HG03025 (cell line): ENCODE measurements around the gene COX6B2.
A peak's percentile ranks its signal among the peaks of the same experiment; 100 is the strongest.
"Not testable (repeated sequence)": the region's sequence is repeated elsewhere in the genome, so short reads cannot be mapped to it uniquely, and the experiment has no call there.

Source experiments
- ATAC-seq: cut with Tn5 transposase; IDR thresholded peaks from one replicate; pipeline ENCODE4 v1.9.1; 2021; ENCODE audit warnings: mild to moderate bottlenecking, moderate library complexity; ENCODE audit not compliant: unreplicated experiment, low FRiP score

Gene COX6B2

DNA sequence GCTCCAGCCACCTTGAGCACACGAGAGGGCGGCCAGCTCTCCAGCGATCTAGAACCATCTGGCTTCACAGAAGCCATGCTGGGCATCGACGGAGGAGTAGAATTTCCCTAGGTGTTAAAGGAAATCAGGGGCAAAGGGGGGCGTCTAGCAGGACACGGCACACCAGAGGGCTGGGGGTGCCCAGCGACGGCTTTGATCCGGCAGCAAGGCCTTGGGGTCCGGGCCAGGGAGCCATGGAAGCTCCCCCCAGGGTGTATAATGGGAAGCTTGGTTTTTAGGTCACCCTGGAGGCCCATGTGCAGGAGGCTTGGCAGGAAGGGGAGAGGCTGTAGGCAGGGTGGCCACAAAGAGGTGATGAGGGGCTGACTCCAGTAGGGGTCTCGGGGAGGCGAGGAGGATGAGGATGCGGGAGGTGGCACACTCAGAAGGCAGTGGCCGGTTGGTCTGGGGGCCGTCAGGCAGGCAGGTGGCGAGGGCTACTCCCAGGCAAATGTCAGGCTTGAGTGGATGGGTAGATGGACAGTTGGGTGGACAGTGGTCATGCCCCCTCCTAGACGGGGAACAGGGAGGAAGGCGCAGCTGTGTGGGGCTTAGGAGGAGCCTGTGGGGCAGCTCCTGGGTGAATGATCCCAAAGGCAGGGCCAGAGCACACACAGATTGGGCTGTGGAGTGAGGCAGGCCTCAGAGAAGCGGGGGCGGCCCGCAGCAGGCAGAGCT lies 9.3 kb downstream of the COX6B2 start:
- no peak for ATAC-seq

DNA sequence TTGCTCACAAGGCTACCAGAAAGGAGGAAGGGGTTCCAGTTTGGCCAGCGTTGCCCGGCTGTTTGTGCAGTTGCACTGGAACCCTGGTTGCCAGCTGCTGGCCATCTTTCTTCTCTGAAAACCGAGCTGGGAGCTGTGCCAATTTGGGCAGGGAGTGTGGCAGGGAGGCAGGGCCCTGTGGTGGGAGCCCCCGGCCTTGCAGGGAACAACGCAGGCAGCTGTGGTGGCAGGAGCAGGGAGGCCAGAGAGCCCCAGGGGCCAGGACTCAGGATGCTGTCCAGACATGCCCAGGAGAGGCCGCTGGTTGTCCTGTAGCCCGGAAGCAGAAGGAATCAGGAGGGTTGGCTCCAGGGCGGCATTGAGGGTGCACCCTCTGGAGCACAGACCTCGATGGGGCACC lies 10.1 kb downstream of the COX6B2 start:
- ATAC-seq: no peak

DNA sequence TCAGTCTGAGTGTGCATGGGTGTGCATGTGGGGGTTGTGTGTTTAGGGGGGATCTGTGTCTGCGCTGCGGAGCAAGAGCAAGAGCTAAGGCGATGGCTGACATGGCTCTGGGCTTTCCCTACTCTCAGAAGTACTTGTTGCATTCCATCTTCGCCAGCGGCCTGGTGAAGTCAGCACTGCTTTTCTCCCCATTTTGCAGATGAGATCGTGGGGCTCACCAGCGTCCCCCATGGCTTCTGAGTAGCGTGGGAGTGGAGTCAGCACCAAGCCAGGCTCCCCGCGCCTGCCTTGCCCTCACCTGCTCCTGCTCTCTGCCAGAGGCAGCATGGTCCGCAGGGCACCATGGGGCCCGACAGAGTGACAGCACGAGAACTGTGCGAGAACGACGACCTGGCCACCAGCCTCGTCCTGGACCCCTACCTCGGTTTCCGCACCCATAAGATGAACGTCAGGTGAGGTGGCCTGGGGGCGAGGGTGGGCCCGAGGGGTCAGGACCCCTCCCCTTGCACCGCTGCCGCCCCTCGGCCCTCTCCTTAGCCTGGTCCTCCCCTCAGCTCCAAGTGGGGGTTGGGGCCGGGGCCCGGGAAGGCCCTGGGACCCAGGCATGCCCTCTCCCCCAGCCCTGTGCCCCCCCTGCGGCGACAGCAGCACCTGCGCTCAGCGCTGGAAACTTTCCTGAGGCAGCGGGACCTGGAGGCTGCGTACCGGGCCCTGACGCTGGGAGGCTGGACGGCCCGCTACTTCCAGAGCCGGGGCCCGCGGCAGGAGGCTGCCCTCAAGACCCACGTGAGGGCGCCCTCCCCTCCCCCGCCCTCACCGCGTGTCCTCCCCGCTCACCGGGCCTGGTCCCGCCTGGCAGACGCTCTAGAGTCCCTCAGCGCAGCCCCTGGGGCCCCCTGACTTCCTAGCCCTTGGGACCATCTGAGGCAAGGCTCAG lies 12.7 kb downstream of the COX6B2 start:
- no peak for ATAC-seq

DNA sequence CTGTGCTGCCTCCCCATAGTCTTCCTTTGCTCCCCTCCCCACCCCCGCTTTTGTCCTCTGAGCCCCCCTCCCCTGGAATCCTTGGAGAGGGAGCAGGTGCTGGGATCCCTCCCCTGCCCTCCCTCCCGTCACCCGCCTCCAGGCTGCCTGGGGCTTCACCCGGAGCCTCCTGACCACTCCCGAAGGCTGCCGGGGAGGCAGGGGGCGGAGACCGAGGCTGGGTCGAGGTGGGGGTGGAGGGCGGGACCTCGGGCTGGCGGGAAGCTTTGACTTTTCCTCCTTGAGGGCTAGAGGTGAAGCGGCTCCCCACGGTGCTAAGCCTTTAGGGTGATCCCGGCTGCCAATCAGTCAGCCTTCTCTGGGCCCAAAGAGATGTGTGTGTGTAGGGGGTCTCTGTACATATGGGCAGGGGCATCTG lies 13.3 kb downstream of the COX6B2 start:
- no peak for ATAC-seq

GRCh38 chr19:55340784-55341147 lies 13.8 kb downstream of the COX6B2 start:
- no peak for ATAC-seq

- no peak for ATAC-seq
These were observed 14.4 kb downstream of the COX6B2 start for GRCh38 chr19:55339889-55340783.

- peak; percentile 86 for ATAC-seq
These were observed 15.2 kb downstream of the COX6B2 start, which contains the start of gene KMT5C for GRCh38 chr19:55339105-55339888. TSS of gene KMT5C (plus strand) at chr19:55339876. CDS start at chr19:55341937, 2,061 bp downstream.

- ATAC-seq: no peak
These were observed 18.4 kb downstream of the COX6B2 start for GRCh38 chr19:55336101-55336500.

- ATAC-seq: no peak
These were observed 20.6 kb downstream of the COX6B2 start for GRCh38 chr19:55333870-55334269.

DNA sequence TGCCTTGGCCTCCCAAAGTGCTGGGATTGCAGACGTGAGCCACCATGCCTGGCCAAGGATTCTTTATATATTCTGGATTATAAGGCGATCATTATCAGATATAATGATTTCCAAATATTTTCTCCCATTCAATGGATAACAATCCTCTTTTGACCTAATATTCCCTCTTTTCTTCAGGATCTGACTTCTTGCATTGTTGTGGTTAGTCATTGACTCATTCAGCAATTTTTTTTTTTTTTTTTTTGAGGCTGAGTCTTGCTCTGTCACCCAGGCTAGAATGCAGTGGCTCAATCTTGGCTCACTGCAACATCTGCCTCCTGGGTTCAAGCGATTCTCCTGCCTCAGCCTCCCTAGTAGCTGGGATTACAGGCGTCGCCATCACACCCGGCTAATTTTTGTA lies 24.7 kb downstream of the COX6B2 start:
- ATAC-seq: not testable (repeated sequence)

DNA sequence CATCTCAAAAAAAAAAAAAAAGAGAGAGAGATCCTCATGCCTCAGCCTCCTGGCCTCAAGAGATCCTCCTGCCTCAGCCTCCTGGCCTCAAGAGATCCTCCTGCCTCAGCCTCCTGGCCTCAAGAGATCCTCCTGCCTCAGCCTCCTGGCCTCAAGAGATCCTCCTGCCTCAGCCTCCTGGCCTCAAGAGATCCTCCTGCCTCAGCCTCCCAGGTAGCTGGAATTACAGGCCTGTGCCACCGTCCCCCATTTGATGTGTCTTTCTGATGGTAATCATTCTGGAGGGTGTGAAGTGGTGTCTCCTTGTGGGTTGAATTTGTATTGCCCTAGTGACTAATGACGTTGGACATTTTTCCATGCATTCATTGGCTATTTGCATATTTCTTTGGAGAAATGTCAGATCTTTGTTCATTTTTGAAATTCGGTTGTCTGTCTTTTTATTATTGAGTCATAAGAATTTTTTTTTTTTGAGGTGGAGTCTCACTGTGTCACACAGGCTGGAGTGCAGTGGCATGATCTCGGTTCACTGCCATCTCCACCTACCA lies 25.7 kb downstream of the COX6B2 start:
- ATAC-seq: not testable (repeated sequence)

DNA sequence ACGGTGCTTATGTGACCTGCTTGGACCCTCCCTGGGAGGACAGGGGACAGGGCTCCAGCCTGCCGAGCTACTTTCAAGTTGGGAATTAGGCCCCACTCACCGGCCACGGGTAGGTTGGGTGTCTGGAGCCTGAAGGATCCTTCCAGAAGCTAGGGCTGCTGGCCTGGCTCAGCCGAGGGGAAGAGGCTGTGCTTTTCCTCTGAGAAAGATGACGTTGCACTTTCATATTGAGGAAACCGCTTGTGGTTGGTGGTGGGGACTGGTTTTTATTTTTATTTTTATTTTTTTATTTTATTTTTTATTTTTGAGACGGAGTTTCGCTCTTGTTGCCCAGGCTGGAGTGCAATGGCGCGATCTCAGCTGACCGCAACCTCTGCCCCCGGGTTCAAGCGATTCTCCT lies 29.3 kb downstream of the COX6B2 start, which contains the start of gene TMEM150B:
Gene TMEM150B (minus strand): TSS at position 170 of the 400 bp plus-strand sequence. CDS start 4,305 bp downstream, outside the sequence.
- ATAC-seq: no peak

DNA sequence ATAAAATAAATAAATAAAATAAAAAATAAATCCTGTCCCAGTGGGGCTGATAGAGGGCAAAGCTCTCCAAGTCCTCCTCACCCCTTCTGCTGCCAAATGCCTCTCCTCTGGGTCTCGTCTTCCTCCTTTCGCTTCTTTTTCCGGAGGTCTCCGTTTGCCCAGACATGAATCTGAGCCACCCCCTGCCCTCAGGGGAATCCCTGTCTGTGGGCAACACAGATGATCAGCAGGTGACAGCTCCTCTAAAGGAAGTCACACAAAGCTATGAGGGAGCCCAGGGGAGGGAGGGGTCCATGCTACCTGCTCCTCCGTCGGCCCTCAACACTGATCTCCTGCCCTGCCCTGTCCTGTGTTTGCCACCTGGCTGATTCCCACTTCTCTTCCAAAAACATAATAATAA lies 29.9 kb downstream of the COX6B2 start:
- no peak for ATAC-seq

DNA sequence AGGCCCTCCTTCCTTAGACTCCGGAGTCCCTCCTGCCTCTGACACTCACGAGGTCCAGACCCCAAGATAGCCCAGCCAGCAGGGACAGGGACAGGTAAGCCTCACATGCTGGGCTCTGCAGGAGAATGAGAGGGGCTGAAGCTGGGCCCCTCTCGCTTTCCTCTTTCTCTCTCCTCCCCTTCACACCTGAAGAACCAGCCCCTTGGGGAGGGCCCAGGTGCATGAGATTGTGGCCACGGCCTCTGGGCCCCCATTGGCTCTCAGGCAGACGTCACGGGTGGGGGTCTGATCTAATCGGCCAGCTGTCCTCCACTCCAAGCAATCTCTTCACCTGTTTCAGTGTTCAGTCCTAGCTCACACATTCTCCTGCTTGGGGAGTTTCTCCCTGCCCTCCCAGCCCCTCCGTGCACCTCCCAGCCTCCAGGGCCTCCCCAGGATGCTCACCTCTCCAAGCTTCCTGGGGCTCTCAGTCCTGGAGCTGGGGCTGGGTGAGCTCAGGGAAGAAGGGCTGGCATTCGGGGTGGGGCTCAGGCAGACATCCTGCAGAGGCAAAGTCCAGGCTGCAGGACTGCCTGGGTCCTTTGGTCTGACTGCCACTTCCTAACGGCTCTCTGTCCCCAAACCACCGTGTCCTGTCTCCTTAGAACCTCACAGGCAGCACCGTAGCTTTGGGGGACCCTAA lies 32.2 kb downstream of the COX6B2 start:
- ATAC-seq: no peak

DNA sequence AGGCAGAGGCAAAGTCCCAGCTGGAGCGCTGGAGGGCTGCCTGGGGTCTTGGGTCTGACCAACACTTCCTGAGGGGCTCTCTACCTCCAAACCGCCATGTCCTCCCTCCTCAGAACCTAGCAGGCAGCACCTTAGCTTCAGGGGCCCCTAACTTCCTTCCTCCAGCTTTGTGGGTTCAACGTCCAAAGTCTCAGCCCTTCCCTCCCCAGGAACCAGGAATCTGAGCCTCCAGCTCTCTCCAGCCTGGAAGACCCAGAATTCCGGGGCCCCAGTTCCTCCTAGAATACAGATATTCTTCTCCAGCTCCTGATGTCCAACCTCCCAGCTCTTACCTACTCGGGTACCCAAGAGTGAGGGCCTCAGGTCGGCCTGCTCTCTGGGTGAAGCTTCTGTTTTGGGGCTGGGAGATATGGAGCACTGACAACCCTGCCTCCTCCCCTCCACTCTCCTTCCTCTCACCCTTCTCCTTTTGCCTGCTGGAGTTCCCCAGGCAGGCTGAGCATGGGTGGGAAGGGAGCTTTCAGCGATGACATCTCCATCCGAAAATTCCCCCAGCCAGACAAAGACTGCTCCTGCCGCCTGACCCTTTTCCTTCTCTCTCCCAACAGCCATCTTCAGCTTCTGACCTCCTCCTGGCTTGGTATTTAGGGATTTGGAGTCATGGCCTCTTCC lies 32.9 kb downstream of the COX6B2 start:
- ATAC-seq: no peak

GRCh38 chr19:55320844-55321419 lies 33.6 kb downstream of the COX6B2 start:
- no peak for ATAC-seq

DNA sequence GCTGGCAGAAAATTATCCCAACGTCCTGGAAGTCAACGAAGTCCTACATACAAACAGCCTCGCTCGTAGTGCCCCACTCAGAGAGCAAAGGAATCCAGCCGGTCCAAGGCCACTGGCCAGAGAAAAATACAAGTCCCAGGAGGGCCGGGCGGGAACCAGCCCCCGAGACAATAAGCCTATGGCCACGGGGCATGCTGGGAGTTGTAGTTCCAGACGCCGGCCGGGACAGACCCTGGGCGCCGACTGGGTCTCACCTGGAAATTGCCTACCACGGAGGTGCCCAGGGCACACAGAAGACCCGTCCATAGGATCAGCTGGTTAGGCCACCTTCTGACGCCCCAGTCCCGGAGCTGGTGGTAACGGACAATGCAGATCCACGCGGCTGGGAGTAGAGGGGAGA lies 34.7 kb downstream of the COX6B2 start:
- no peak for ATAC-seq

GRCh38 chr19:55316646-55317045 lies 37.9 kb downstream of the COX6B2 start:
- ATAC-seq: no peak
